NCI-H82 treated with DMSO at 0.1 percent for 48 hours (cell line): ENCODE data around the gene MGME1.

ENCODE experiments used
- DNase-seq: peaks from one replicate; lab custom pipeline; 2025; ENCODE audit not compliant: unreplicated experiment; lab: John Stamatoyannopoulos, UW

MGME1 gene

GRCh38 chr20:17940224-17940971 is 28.4 kb upstream of the MGME1 start:
- peak; percentile 41 for DNase-seq

GRCh38 chr20:17941087-17941825 is 27.6 kb upstream of the MGME1 start:
- DNase-seq, result peak; percentile 25

- DNase-seq, result no peak
Observed at GRCh38 chr20:17941826-17942196, 27.0 kb upstream of the MGME1 start.

- DNase-seq, result no peak
Observed at GRCh38 chr20:17943343-17943742, 25.5 kb upstream of the MGME1 start.

- DNase-seq, result no peak
Observed at GRCh38 chr20:17944854-17945474, 23.9 kb upstream of the MGME1 start.

- DNase-seq, result no peak
Observed at GRCh38 chr20:17946040-17946439, 22.8 kb upstream of the MGME1 start.

- no peak for DNase-seq
Observed at GRCh38 chr20:17946572-17947473, 22.0 kb upstream of the MGME1 start.

GRCh38 chr20:17947474-17947815 is 21.4 kb upstream of the MGME1 start:
- DNase-seq, result no peak

GRCh38 chr20:17948442-17948841 is 20.4 kb upstream of the MGME1 start:
- no peak for DNase-seq

- no peak for DNase-seq
Observed at GRCh38 chr20:17949899-17950298, 18.9 kb upstream of the MGME1 start.

GRCh38 chr20:17950670-17951069 is 18.1 kb upstream of the MGME1 start:
- DNase-seq, result no peak

- DNase-seq, result no peak
Observed at GRCh38 chr20:17951323-17951722, 17.5 kb upstream of the MGME1 start.

GRCh38 chr20:17952692-17953684 is 15.8 kb upstream of the MGME1 start:
- no peak for DNase-seq

- DNase-seq, result no peak
Observed at GRCh38 chr20:17953935-17954334, 14.9 kb upstream of the MGME1 start.

- DNase-seq, result no peak
Observed at GRCh38 chr20:17955302-17955701, 13.5 kb upstream of the MGME1 start.

GRCh38 chr20:17956099-17956685 is 12.6 kb upstream of the MGME1 start:
- no peak for DNase-seq

GRCh38 chr20:17957505-17958363 is 11.1 kb upstream of the MGME1 start:
- DNase-seq, result no peak

GRCh38 chr20:17958373-17959256 is 10.2 kb upstream of the MGME1 start:
- DNase-seq, result no peak
